GM23338 (cell line): ENCODE results near the gene SF3B2. TPM values are rescaled to one million over a fixed set of nuclear protein-coding genes. Genes with fewer than 3 reads are reported as not detected.

Experiments
- ATAC-seq: fragments of 200-7000 bp; cut with Tn5 transposase; 3 replicates; pipeline ENCODE4 v1.9.1; 2020
- DNase-seq: peaks from one replicate; pipeline ENCODE4 v3.0.0-alpha.2; 2015; ENCODE audit warnings: low spot score
- H2AFZ ChIP-seq: fragments of 200-600 bp; sonication (generic); 2 replicates; pipeline ENCODE4 v1.8.0; 2016; ENCODE audit warnings: antibody characterized with exemption, mild to moderate bottlenecking, moderate library complexity
- H3F3A ChIP-seq: fragments of 200-600 bp; sonication (generic); replicated peaks from 2 replicates; pipeline ENCODE4 v1.8.0; 2017; ENCODE audit warnings: antibody characterized with exemption, mixed run types, low read depth
- H3K27ac ChIP-seq: fragments of 200-600 bp; sonication (generic); 2 replicates; pipeline ENCODE4 v1.6.1; 2016; ENCODE audit warnings: low read depth
- H3K27me3 ChIP-seq: fragments of 200-600 bp; sonication (generic); 2 replicates; pipeline ENCODE4 v1.8.0; 2016; ENCODE audit warnings: mild to moderate bottlenecking, mixed run types, moderate library complexity; ENCODE audit not compliant: insufficient read depth
- H3K36me3 ChIP-seq: fragments of 200-600 bp; sonication (generic); 2 replicates; pipeline ENCODE4 v1.8.0; 2016; ENCODE audit warnings: mild to moderate bottlenecking; ENCODE audit not compliant: insufficient read depth
- H3K4me1 ChIP-seq: fragments of 200-600 bp; sonication (generic); 2 replicates; pipeline ENCODE4 v1.8.0; 2016; ENCODE audit warnings: mild to moderate bottlenecking, moderate library complexity; ENCODE audit not compliant: insufficient read depth
- H3K4me2 ChIP-seq: fragments of 200-600 bp; sonication (generic); 2 replicates; pipeline ENCODE4 v1.7.1; 2017; ENCODE audit warnings: mixed run types
- H3K4me3 ChIP-seq: fragments of 200-600 bp; sonication (generic); 2 replicates; pipeline ENCODE4 v1.6.1; 2016; ENCODE audit warnings: mixed run types
- H3K79me2 ChIP-seq: fragments of 200-600 bp; sonication (generic); replicated peaks from 2 replicates; pipeline ENCODE4 v1.8.0; 2017; ENCODE audit warnings: mild to moderate bottlenecking; ENCODE audit not compliant: insufficient read depth
- H3K9me2 ChIP-seq: fragments of 200-600 bp; sonication (generic); 2 replicates; pipeline ENCODE4 v1.8.0; 2017; ENCODE audit not compliant: insufficient read depth
- H4K20me1 ChIP-seq: fragments of 200-600 bp; sonication (generic); replicated peaks from 2 replicates; pipeline ENCODE4 v1.8.0; 2017; ENCODE audit warnings: mild to moderate bottlenecking; ENCODE audit not compliant: insufficient read depth
- H3K27ac Mint-ChIP-seq: 2 replicates; pipeline ENCODE4 v1.8.0; 2020; ENCODE audit warnings: inconsistent platforms, mild to moderate bottlenecking, moderate library complexity, mixed read lengths
- H3K27me3 Mint-ChIP-seq: 3 replicates; pipeline ENCODE4 v1.8.0; 2022; ENCODE audit warnings: low read depth, mild to moderate bottlenecking, moderate library complexity, mixed read lengths, inconsistent platforms; ENCODE audit not compliant: insufficient read depth, poor library complexity
- H3K36me3 Mint-ChIP-seq: 3 replicates; pipeline ENCODE4 v1.8.0; 2021; ENCODE audit warnings: low read depth, mild to moderate bottlenecking, inconsistent platforms, moderate library complexity, mixed read lengths
- H3K4me1 Mint-ChIP-seq: 3 replicates; pipeline ENCODE4 v1.8.0; 2020; ENCODE audit warnings: mild to moderate bottlenecking, inconsistent platforms, mixed read lengths
- H3K4me3 Mint-ChIP-seq: 3 replicates; pipeline ENCODE4 v1.8.0; 2021; ENCODE audit warnings: moderate library complexity, mild to moderate bottlenecking, inconsistent platforms, mixed read lengths
- H3K9me3 Mint-ChIP-seq: 3 replicates; pipeline ENCODE4 v1.8.0; 2020; ENCODE audit warnings: moderate library complexity, mild to moderate bottlenecking, inconsistent platforms, mixed read lengths
- CREB1 ChIP-seq: fragments of 250-450 bp; sonication (Bioruptor Pico); IDR thresholded peaks from 2 replicates; pipeline ENCODE4 v1.5.0; 2020; ENCODE audit warnings: low read depth, mild to moderate bottlenecking, moderate library complexity
- ETS1 ChIP-seq: IDR thresholded peaks from 2 replicates; pipeline ENCODE4 v1.6.1; 2016; ENCODE audit warnings: antibody characterized with exemption
- NANOG ChIP-seq: IDR thresholded peaks from 2 replicates; pipeline ENCODE4 v1.6.1; 2016; ENCODE audit warnings: antibody characterized with exemption, borderline replicate concordance
- REST ChIP-seq: IDR thresholded peaks from one replicate; pipeline ENCODE4 v1.6.1; 2018; ENCODE audit warnings: antibody characterized with exemption; ENCODE audit not compliant: unreplicated experiment
- ZNF462 ChIP-seq: fragments of 250-450 bp; sonication (Bioruptor Pico); IDR thresholded peaks from 2 replicates; pipeline ENCODE4 v1.5.0; 2020; ENCODE audit warnings: mild to moderate bottlenecking, moderate library complexity
- polyA plus RNA-seq: library from polyadenylated mRNA; unstranded; fragments of >200 nt; fragmentation: Nextera tagmentation; extraction: Ambion mirVana; gene quantifications from 2 replicates; pipeline ENCODE4 v1.2.1, GENCODE V29; 2016
- total RNA-seq: library from RNA; depleted of rRNA; stranded (reverse); fragments of >200 nt; shearing (Covaris generic); gene quantifications from 2 replicates; pipeline ENCODE4 v1.2.3, GENCODE V29; 2014

Gene SF3B2
- total and polyA plus RNA-seq, 2 experiments from 2014 or later = 173 to 180 TPM

GRCh38 chr11:66042227-66042995, 9.8 kb upstream of the SF3B2 start (continued):
- no peak for TF ChIP-seq ZNF462 (CRISPR knock-in tag)

- H3K4me2 ChIP-seq = no peak overlapping the region
- H3K36me3 Mint-ChIP-seq = peaks cover 24% of the 10 kb centered on the region
- no peak overlapping the region for H2AFZ ChIP-seq
- no peaks in the 10 kb centered on the region for H3K9me2 ChIP-seq
- peaks cover 2% of the 10 kb centered on the region for H3K27me3 Mint-ChIP-seq
- no peak overlapping the region for H3K4me3 ChIP-seq
- no peak overlapping the region for H3K27ac ChIP-seq
- peaks cover 9% of the 10 kb centered on the region for H3K9me3 Mint-ChIP-seq
- 0 out of 2 replicates have a peak, but pooled peaks cover 3% of the 10 kb centered on the region for H3K79me2 ChIP-seq
- H4K20me1 ChIP-seq = no peaks in the 10 kb centered on the region; the same call in none of the 2 replicates
- no peaks in the 10 kb centered on the region for H3K36me3 ChIP-seq
- DNase-seq = no peak
- H3F3A ChIP-seq = peaks cover 7% of the 10 kb centered on the region; the same call in 1 of the 2 replicates
- no peak overlapping the region for H3K4me3 Mint-ChIP-seq
- ATAC-seq = no peak
- H3K4me1 ChIP-seq = peaks cover 6% of the 10 kb centered on the region; the same call in 1 of the 2 replicates
- H3K4me1 Mint-ChIP-seq = peaks cover 20% of the 10 kb centered on the region
- no peak overlapping the region for H3K27ac Mint-ChIP-seq
- H3K27me3 ChIP-seq = no peaks in the 10 kb centered on the region
- TF ChIP-seq REST (no peak), NANOG (no peak), CREB1 (CRISPR knock-in tag) (no peak), ETS1 (no peak)
Observed at GRCh38 chr11:66042996-66043906, 8.9 kb upstream of the SF3B2 start.
